ENCODE data around the gene MYRF. TPM values are rescaled to one million over a fixed set of nuclear protein-coding genes. Genes with fewer than 3 reads are reported as not detected.

MYRF gene
- total and polyA plus RNA-seq, 2 donors (not counting 1 experiment from before 2014, with no cell fraction given), result 0.27 to 0.34 TPM

- ChIA-PET POLR2A (no interaction called here), CTCF (interaction anchor here (0.6 to 2.7 kb wide), 3 partner anchors 10 to 179 kb away, joined by 3 to 9 read pairs (median 3); no protein-coding TSS in a partner anchor)
- H3K36me3 ChIP-seq (replicated peaks in 1 of 2; ENCODE audit: control extremely low read depth in 1 of 2, control insufficient read depth in 1 of 2, extremely low read depth in 1 of 2, insufficient read depth in 2 of 2, low read length in 1 of 2), result no peaks in the 10 kb centered on the region
- peaks cover 0 to 4% (median 0%) of the 10 kb centered on the region in 4 experiments for H3K27me3 ChIP-seq (replicated peaks in 1 of 4; ENCODE audit: control extremely low read depth in 1 of 4, control insufficient read depth in 3 of 4, insufficient read depth in 4 of 4, low read length in 3 of 4)
- no peaks in the 10 kb centered on the region for H4K20me1 ChIP-seq (ENCODE audit: control insufficient read depth, insufficient read depth, low read length, poor library complexity, severe bottlenecking)
- no peaks in the 10 kb centered on the region for H3K4me1 ChIP-seq (ENCODE audit: control insufficient read depth in 2 of 2, insufficient read depth in 2 of 2, low read length in 2 of 2)
- H3K4me2 ChIP-seq (replicated peaks; ENCODE audit: low read depth, low read length, poor library complexity, severe bottlenecking), result no peak overlapping the region
- H3K9me3 ChIP-seq (ENCODE audit: control extremely low read depth in 1 of 3, control insufficient read depth in 2 of 3, insufficient read depth in 1 of 3, low read length in 2 of 3), result peaks cover 0 to 2% (median 0%) of the 10 kb centered on the region in 3 donors
- Mint-ChIP-seq H3K4me3 (no peak overlapping the region), H3K27me3 (no peaks in the 10 kb centered on the region), H3K9me3 (ENCODE audit: insufficient read depth) (no peaks in the 10 kb centered on the region), H3K27ac (no peak overlapping the region), H3K4me1 (no peaks in the 10 kb centered on the region)
- H3K79me2 ChIP-seq (ENCODE audit: control insufficient read depth, insufficient read depth, low read length), result no peaks in the 10 kb centered on the region
- intact Hi-C loops (cut with micrococcal nuclease), result no loop called here
- ATAC-seq (ENCODE audit: low read depth) (no peak), DNase-seq (no peak)
- 93% methylated on average over 42 of the region's 42 CpGs for WGBS (ENCODE audit: insufficient coverage)
- H2AFZ ChIP-seq (ENCODE audit: insufficient read depth, low read depth, low read length, poor library complexity, severe bottlenecking), result no peak overlapping the region
- no peak overlapping the region for H3K27ac ChIP-seq (ENCODE audit: low read length in 2 of 2)
- no peak overlapping the region for H3K4me3 ChIP-seq (ENCODE audit: control extremely low read depth in 1 of 5, extremely low read depth in 1 of 5, insufficient read depth in 1 of 5, low read depth in 2 of 5, low read length in 4 of 5)
- no peak overlapping the region for H3K9ac ChIP-seq (ENCODE audit: low read length)
- TF ChIP-seq EZH2 (IDR thresholded peaks at IDR 0.05; ENCODE audit: borderline replicate concordance, insufficient read depth, low read depth, low read length, poor library complexity, severe bottlenecking) (no peak), CTCF (IDR thresholded peaks at IDR 0.05) (no peak)
These were observed 8.8 kb upstream of the MYRF start for GRCh38 chr11:61743486-61744095.

GRCh38 chr11:61744181-61744580, 8.3 kb upstream of the MYRF start:
- Histone ChIP-seq H3K27me3 (replicated peaks in 1 of 4; ENCODE audit: control extremely low read depth in 1 of 4, control insufficient read depth in 3 of 4, insufficient read depth in 4 of 4, low read length in 3 of 4) (peaks cover 0 to 8% (median 0%) of the 10 kb centered on the region in 4 experiments), H3K9me3 (ENCODE audit: control extremely low read depth in 1 of 3, control insufficient read depth in 2 of 3, insufficient read depth in 1 of 3, low read length in 2 of 3) (peaks cover 0 to 2% (median 0%) of the 10 kb centered on the region in 3 donors), H3K36me3 (replicated peaks in 1 of 2; ENCODE audit: control extremely low read depth in 1 of 2, control insufficient read depth in 1 of 2, extremely low read depth in 1 of 2, insufficient read depth in 2 of 2, low read length in 1 of 2) (no peaks in the 10 kb centered on the region), H3K79me2 (ENCODE audit: control insufficient read depth, insufficient read depth, low read length) (no peaks in the 10 kb centered on the region), H4K20me1 (ENCODE audit: control insufficient read depth, insufficient read depth, low read length, poor library complexity, severe bottlenecking) (no peaks in the 10 kb centered on the region), H2AFZ (ENCODE audit: insufficient read depth, low read depth, low read length, poor library complexity, severe bottlenecking) (no peak overlapping the region), H3K4me2 (replicated peaks; ENCODE audit: low read depth, low read length, poor library complexity, severe bottlenecking) (no peak overlapping the region), H3K9ac (ENCODE audit: low read length) (no peak overlapping the region), H3K4me1 (ENCODE audit: control insufficient read depth in 2 of 2, insufficient read depth in 2 of 2, low read length in 2 of 2) (no peaks in the 10 kb centered on the region), H3K27ac (ENCODE audit: low read length in 2 of 2) (no peak overlapping the region), H3K4me3 (ENCODE audit: control extremely low read depth in 1 of 5, extremely low read depth in 1 of 5, insufficient read depth in 1 of 5, low read depth in 2 of 5, low read length in 4 of 5) (no peak overlapping the region)
- DNase-seq (no peak), ATAC-seq (ENCODE audit: low read depth) (no peak)
- TF ChIP-seq CTCF (IDR thresholded peaks at IDR 0.05) (no peak), EZH2 (IDR thresholded peaks at IDR 0.05; ENCODE audit: borderline replicate concordance, insufficient read depth, low read depth, low read length, poor library complexity, severe bottlenecking) (no peak)
- no peaks in the 10 kb centered on the region for H3K4me1 Mint-ChIP-seq
- no peak overlapping the region for H3K4me3 Mint-ChIP-seq
- H3K27ac Mint-ChIP-seq, result no peak overlapping the region
- H3K27me3 Mint-ChIP-seq, result peaks cover 1% of the 10 kb centered on the region
- intact Hi-C loops (cut with micrococcal nuclease), result no loop called here
- POLR2A ChIA-PET, result no interaction called here
- no peaks in the 10 kb centered on the region for H3K9me3 Mint-ChIP-seq (ENCODE audit: insufficient read depth)
- CTCF ChIA-PET, result interaction anchor here (2.7 kb wide), 1 partner anchor 11 kb away, joined by 9 read pairs; no protein-coding TSS in a partner anchor
- 95% methylated on average over 20 of the region's 20 CpGs for WGBS (ENCODE audit: insufficient coverage)

All from B cell (primary cell).